SK-MEL-5 (cell line): ENCODE measurements around the gene TEX19. TPM values are rescaled to one million over a fixed set of nuclear protein-coding genes. Genes with fewer than 3 reads are reported as not detected.
"Not testable (repeated sequence)": the region's sequence is repeated elsewhere in the genome, so short reads cannot be mapped to it uniquely, and the experiment has no call there.

ENCODE experiments used
- DNase-seq: peaks from one replicate; pipeline ENCODE4 v3.0.0-alpha.2; 2016; ENCODE audit warnings: low read depth, low spot score
- in situ Hi-C: cut with HindIII; loops from 2 replicates; pipeline ENCODE4 v1.10.0; 2016; ENCODE audit warnings: low sequenced_read_pairs, high pct_unique_total_duplicates, low pct_unique_long_range_greater_than_20kb
- total RNA-seq: library from RNA; depleted of rRNA; stranded (reverse); fragments of >200 nt; shearing (Covaris generic); gene quantifications from 2 replicates; pipeline ENCODE4 v1.2.3, GENCODE V29; 2014

The TEX19 gene
- total RNA-seq, 1 experiment from 2014 or later: 0.05 TPM

- DNase-seq, in situ Hi-C loops: not testable (repeated sequence)
These were observed 23.3 kb downstream of the TEX19 start for GRCh38 chr17:82382220-82382932.

GRCh38 chr17:82382933-82383255 lies 23.8 kb downstream of the TEX19 start:
- DNase-seq: no peak
- in situ Hi-C loops: no loop called here

GRCh38 chr17:82383411-82383810 lies 24.4 kb downstream of the TEX19 start:
- in situ Hi-C loops: no loop called here

GRCh38 chr17:82384051-82384729 lies 25.1 kb downstream of the TEX19 start:
- in situ Hi-C loops: no loop called here
- DNase-seq: no peak

More at GRCh38 chr17:82383411-82383810, 24.4 kb downstream of the TEX19 start:
- no peak for DNase-seq

- DNase-seq: no peak
These were observed 25.9 kb downstream of the TEX19 start for GRCh38 chr17:82384730-82385481.

GRCh38 chr17:82385559-82386254 lies 26.7 kb downstream of the TEX19 start:
- DNase-seq: no peak
- in situ Hi-C loops: no loop called here

More at GRCh38 chr17:82384730-82385481, 25.9 kb downstream of the TEX19 start:
- in situ Hi-C loops: no loop called here

GRCh38 chr17:82386255-82386831 lies 27.3 kb downstream of the TEX19 start:
- in situ Hi-C loops: no loop called here
- no peak for DNase-seq

GRCh38 chr17:82386881-82387704 lies 28.0 kb downstream of the TEX19 start:
- in situ Hi-C loops: no loop called here
- no peak for DNase-seq

- DNase-seq: no peak
- in situ Hi-C loops: no loop called here
These were observed 28.7 kb downstream of the TEX19 start for GRCh38 chr17:82387705-82388106.

GRCh38 chr17:82388223-82388921 lies 29.3 kb downstream of the TEX19 start:
- in situ Hi-C loops: no loop called here
- no peak for DNase-seq

GRCh38 chr17:82388922-82389283 lies 29.9 kb downstream of the TEX19 start:
- DNase-seq: no peak
- in situ Hi-C loops: no loop called here

- in situ Hi-C loops: no loop called here
- no peak for DNase-seq
These were observed 30.3 kb downstream of the TEX19 start for GRCh38 chr17:82389379-82389778.

GRCh38 chr17:82390015-82390859 lies 31.2 kb downstream of the TEX19 start:
- DNase-seq: no peak
- in situ Hi-C loops: no loop called here

GRCh38 chr17:82390860-82391435 lies 31.9 kb downstream of the TEX19 start:
- DNase-seq: no peak
- in situ Hi-C loops: no loop called here

- no peak for DNase-seq
- in situ Hi-C loops: no loop called here
These were observed 32.5 kb downstream of the TEX19 start for GRCh38 chr17:82391496-82392066.
